NB4 (cell line): ENCODE data around the gene TAF11.

Source experiments
- MYC ChIP-seq: IDR thresholded peaks from 2 replicates; pipeline ENCODE4 v1.6.1; 2011; ENCODE audit warnings: low read depth, low read length
- POLR2A ChIP-seq: IDR thresholded peaks from 2 replicates; pipeline ENCODE4 v1.6.1; 2011; ENCODE audit warnings: mild to moderate bottlenecking; ENCODE audit not compliant: insufficient read length; ENCODE audit errors: extremely low read depth
- TF ChIP-seq, protein P1 (sequence below): IDR thresholded peaks from one replicate; pipeline ENCODE4 v1.5.1; 2012; ENCODE audit warnings: low read depth, low read length

GRCh38 chr6:34877259-34877658, 10.6 kb downstream of the TAF11 start:
- TF ChIP-seq, protein P1, sequence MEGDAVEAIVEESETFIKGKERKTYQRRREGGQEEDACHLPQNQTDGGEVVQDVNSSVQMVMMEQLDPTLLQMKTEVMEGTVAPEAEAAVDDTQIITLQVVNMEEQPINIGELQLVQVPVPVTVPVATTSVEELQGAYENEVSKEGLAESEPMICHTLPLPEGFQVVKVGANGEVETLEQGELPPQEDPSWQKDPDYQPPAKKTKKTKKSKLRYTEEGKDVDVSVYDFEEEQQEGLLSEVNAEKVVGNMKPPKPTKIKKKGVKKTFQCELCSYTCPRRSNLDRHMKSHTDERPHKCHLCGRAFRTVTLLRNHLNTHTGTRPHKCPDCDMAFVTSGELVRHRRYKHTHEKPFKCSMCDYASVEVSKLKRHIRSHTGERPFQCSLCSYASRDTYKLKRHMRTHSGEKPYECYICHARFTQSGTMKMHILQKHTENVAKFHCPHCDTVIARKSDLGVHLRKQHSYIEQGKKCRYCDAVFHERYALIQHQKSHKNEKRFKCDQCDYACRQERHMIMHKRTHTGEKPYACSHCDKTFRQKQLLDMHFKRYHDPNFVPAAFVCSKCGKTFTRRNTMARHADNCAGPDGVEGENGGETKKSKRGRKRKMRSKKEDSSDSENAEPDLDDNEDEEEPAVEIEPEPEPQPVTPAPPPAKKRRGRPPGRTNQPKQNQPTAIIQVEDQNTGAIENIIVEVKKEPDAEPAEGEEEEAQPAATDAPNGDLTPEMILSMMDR, result no peak
- TF ChIP-seq POLR2A, result no peak
- no peak for TF ChIP-seq MYC
